Spleen (tissue), 7 donors: ENCODE data around the gene HRH1.

Source experiments
- CTCF ChIP-seq, 11 experiments: fragments of 200-600 bp in 7 of 11; fragments of 450-650 bp in 4 of 11; sonication (generic) in 4 of 11; IDR thresholded peaks in 8 of 11; conservative IDR thresholded peaks in 3 of 11; 1 replicate in 7 of 11; 2 replicates in 4 of 11; pipeline versions ENCODE4 v1.4.0 to v1.8.0; 2016 to 2021; ENCODE audit warnings: antibody characterized with exemption in 11 of 11, inconsistent platforms in 4 of 11, mild to moderate bottlenecking in 1 of 11
- POLR2A ChIP-seq, 3 donors: fragments of 450-650 bp; IDR thresholded peaks; one replicate each; pipeline ENCODE4 v1.5.1; 2017; ENCODE audit warnings: antibody characterized with exemption in 3 of 3, mild to moderate bottlenecking in 1 of 3
- donor health status: DM: no; HTN: no; CAD: no; lungs with moderate emphysema.
- donor health status: DM: no; HTN: no; CAD: no.
- donor health status: DM: no; HTN: no; CAD: no.

- TF ChIP-seq CTCF (IDR thresholded peaks at IDR 0.05 in 8 of 11, conservative IDR thresholded peaks at IDR 0.05 in 3 of 11) (no peak), POLR2A (IDR thresholded peaks at IDR 0.05) (no peak)
Observed at GRCh38 chr3:11246663-11246970, 92.3 kb downstream of the HRH1 start.
